Keratinocyte (primary cell): ENCODE data around the gene CFAP45. TPM values are rescaled to one million over a fixed set of nuclear protein-coding genes. Genes with fewer than 3 reads are reported as not detected.

Experiments
- DNase-seq: peaks from one replicate; pipeline ENCODE4 v3.0.0-alpha.2; 2011; ENCODE audit warnings: low read depth, missing footprints, low spot score
- FAIRE-seq: peaks from 2 replicates; lab custom pipeline; 2011; peaks lifted over from hg19 to GRCh38; lab: Jason Lieb, UNC
- H2AFZ ChIP-seq: 2 replicates; pipeline ENCODE4 v1.6.0; 2012; ENCODE audit warnings: low read length, control low read depth, inconsistent platforms; ENCODE audit not compliant: control insufficient read depth
- H3K27ac ChIP-seq: 2 replicates; pipeline ENCODE4 v1.5.1; 2011; ENCODE audit warnings: low read length; ENCODE audit not compliant: control insufficient read depth, insufficient read depth
- H3K27me3 ChIP-seq: 3 replicates; pipeline ENCODE4 v1.6.0; 2011; ENCODE audit warnings: low read length; ENCODE audit not compliant: control insufficient read depth, insufficient read depth; ENCODE audit errors: extremely low read depth
- H3K36me3 ChIP-seq, 2 experiments: 2 replicates in 1 of 2; 3 replicates in 1 of 2; pipeline ENCODE4 v1.5.1; 2011; ENCODE audit warnings: low read length in 2 of 2, mild to moderate bottlenecking in 1 of 2; ENCODE audit not compliant: control insufficient read depth in 2 of 2, insufficient read depth in 2 of 2; ENCODE audit errors: extremely low read depth in 1 of 2
- H3K4me1 ChIP-seq: 3 replicates; pipeline ENCODE4 v1.5.1; 2011; ENCODE audit warnings: low read length; ENCODE audit not compliant: control insufficient read depth, insufficient read depth; ENCODE audit errors: extremely low read depth
- H3K4me2 ChIP-seq: 3 replicates; pipeline ENCODE4 v1.6.0; 2011; ENCODE audit warnings: low read depth, low read length; ENCODE audit not compliant: control insufficient read depth, insufficient read depth; ENCODE audit errors: extremely low read depth
- H3K4me3 ChIP-seq, 3 experiments: fragments of 200-600 bp in 1 of 3; sonication (generic) in 1 of 3; 2 replicates in 2 of 3; 3 replicates in 1 of 3; pipeline ENCODE4 v1.5.1; 2011 to 2016; ENCODE audit warnings: low read length in 3 of 3, mild to moderate bottlenecking in 3 of 3, control low read depth in 2 of 3, inconsistent platforms in 1 of 3, low read depth in 1 of 3, mixed read lengths in 1 of 3, mixed run types in 1 of 3, moderate library complexity in 1 of 3; ENCODE audit not compliant: control insufficient read depth in 2 of 3, insufficient read depth in 2 of 3; ENCODE audit errors: extremely low read depth in 1 of 3
- H3K79me2 ChIP-seq: 2 replicates; pipeline ENCODE4 v1.6.0; 2012; ENCODE audit warnings: low read length; ENCODE audit not compliant: control insufficient read depth, insufficient read depth
- H3K9ac ChIP-seq: 3 replicates; pipeline ENCODE4 v1.6.0; 2011; ENCODE audit warnings: low read length; ENCODE audit not compliant: control insufficient read depth, insufficient read depth; ENCODE audit errors: extremely low read depth
- H3K9me1 ChIP-seq: 3 replicates; pipeline ENCODE4 v1.6.0; 2011; ENCODE audit warnings: low read length; ENCODE audit not compliant: control insufficient read depth, insufficient read depth; ENCODE audit errors: extremely low read depth
- H3K9me3 ChIP-seq: 2 replicates; pipeline ENCODE4 v1.5.1; 2012; ENCODE audit warnings: low read depth, low read length; ENCODE audit not compliant: control insufficient read depth
- H4K20me1 ChIP-seq: 3 replicates; pipeline ENCODE4 v1.6.0; 2011; ENCODE audit warnings: low read length; ENCODE audit not compliant: control insufficient read depth, insufficient read depth; ENCODE audit errors: extremely low read depth
- CTCF ChIP-seq, 3 experiments: IDR thresholded peaks in 1 of 3; conservative IDR thresholded peaks in 1 of 3; optimal IDR thresholded peaks in 1 of 3; 2 replicates in 2 of 3; 3 replicates in 1 of 3; pipeline versions ENCODE3 to v1.5.1; 2011; ENCODE audit warnings: low read length in 3 of 3, mild to moderate bottlenecking in 3 of 3, moderate library complexity in 2 of 3, control low read depth in 1 of 3, inconsistent platforms in 1 of 3; ENCODE audit not compliant: insufficient read depth in 2 of 3; ENCODE audit errors: extremely low read depth in 1 of 3
- EZH2 ChIP-seq: IDR thresholded peaks from one replicate; pipeline ENCODE4 v1.6.1; 2012; ENCODE audit warnings: inconsistent platforms, mild to moderate bottlenecking, low read length, moderate library complexity
- dilution Hi-C: fragments of 300-500 bp; cut with MboI; formaldehyde crosslinking; loops from one replicate; pipeline ENCODE4 v1.7.0; 2020; ENCODE audit warnings: low sequenced_read_pairs; ENCODE audit not compliant: extremely low pct_ligation_motif_present
- polyA plus RNA-seq, 5 experiments: library from polyadenylated mRNA; depleted of rRNA in 3 of 5; stranded (reverse) in 3 of 5; stranded (forward) in 1 of 5; unstranded in 1 of 5; fragments of >200 nt; gene quantifications; 1 replicate in 1 of 5; 2 replicates in 3 of 5; 3 replicates in 1 of 5; pipeline versions ENCODE4 v1.2.1 to v1.2.3, GENCODE V29; 2011 to 2012; ENCODE audit warnings: missing spikeins in 2 of 5, low read depth in 1 of 5, low replicate concordance in 1 of 5

CFAP45 gene
- polyA plus RNA-seq, 1 donor (not counting 4 experiments of a cell fraction or from before 2014, with no cell fraction given): 2.3 TPM

GRCh38 chr1:159828581-159829272, 71.2 kb downstream of the CFAP45 start:
- Histone ChIP-seq H2AFZ (no peak overlapping the region), H3K4me3 (no peak overlapping the region), H3K79me2 (no peaks in the 10 kb centered on the region), H3K9me1 (no peaks in the 10 kb centered on the region), H3K9me3 (no peaks in the 10 kb centered on the region), H3K9ac (no peak overlapping the region), H3K27ac (no peak overlapping the region), H3K36me3 (no peaks in the 10 kb centered on the region), H4K20me1 (no peaks in the 10 kb centered on the region), H3K4me1 (peaks cover 6% of the 10 kb centered on the region), H3K27me3 (peaks cover under 1% of the 10 kb centered on the region), H3K4me2 (no peak overlapping the region)
- dilution Hi-C loops: no loop called here
- DNase-seq: no peak
- TF ChIP-seq CTCF (optimal IDR thresholded peaks at IDR 0.05 in 1 of 3, IDR thresholded peaks at IDR 0.05 in 1 of 3, conservative IDR thresholded peaks at IDR 0.05 in 1 of 3; ENCODE audit: extremely low read depth in 1 of 3, insufficient read depth in 2 of 3, low read length in 3 of 3) (no peak), EZH2 (no peak)
- no peak for FAIRE-seq

- DNase-seq: no peak
- peaks cover 6% of the 10 kb centered on the region for H3K27me3 ChIP-seq
- FAIRE-seq: peak; percentile 60
- no peaks in the 10 kb centered on the region for H4K20me1 ChIP-seq
- H3K9me1 ChIP-seq: no peaks in the 10 kb centered on the region
- no peaks in the 10 kb centered on the region for H3K79me2 ChIP-seq
- dilution Hi-C loops: no loop called here
- H3K4me2 ChIP-seq: no peak overlapping the region
- H3K4me1 ChIP-seq: peaks cover 12% of the 10 kb centered on the region
- no peak overlapping the region for H3K9ac ChIP-seq
- H3K4me3 ChIP-seq: no peak overlapping the region
- TF ChIP-seq EZH2: no peak
- TF ChIP-seq CTCF (optimal IDR thresholded peaks at IDR 0.05 in 1 of 3, IDR thresholded peaks at IDR 0.05 in 1 of 3, conservative IDR thresholded peaks at IDR 0.05 in 1 of 3; ENCODE audit: extremely low read depth in 1 of 3, insufficient read depth in 2 of 3, low read length in 3 of 3): no peak
- no peak overlapping the region for H3K27ac ChIP-seq
- no peaks in the 10 kb centered on the region for H3K9me3 ChIP-seq
- H2AFZ ChIP-seq: no peak overlapping the region
- H3K36me3 ChIP-seq: no peaks in the 10 kb centered on the region
Observed at GRCh38 chr1:159828176-159828575, 71.8 kb downstream of the CFAP45 start.
